H1 (cell line): ENCODE results near the gene CMPK2.

Experiments
- POLR2A ChIP-seq, 2 experiments: IDR thresholded peaks; 1 replicate in 1 of 2; 2 replicates in 1 of 2; pipeline ENCODE4 v1.6.1; 2011; ENCODE audit warnings: low read depth in 2 of 2, low read length in 2 of 2, mild to moderate bottlenecking in 2 of 2; ENCODE audit errors: control extremely low read depth in 1 of 2
- POLR2AphosphoS5 ChIP-seq: IDR thresholded peaks from 2 replicates; pipeline ENCODE4 v1.6.1; 2011; ENCODE audit warnings: low read depth, low read length
- RAD21 ChIP-seq, 2 experiments: IDR thresholded peaks in 1 of 2; conservative IDR thresholded peaks in 1 of 2; 2 replicates each; pipeline ENCODE4 v1.6.1; 2011; ENCODE audit warnings: low read depth in 2 of 2, low read length in 2 of 2, improper control_type of control experiment in 1 of 2, inconsistent platforms in 1 of 2, mild to moderate bottlenecking in 1 of 2, moderate library complexity in 1 of 2
- RBBP5 ChIP-seq: IDR thresholded peaks from 2 replicates; pipeline ENCODE4 v1.7.1; 2012; ENCODE audit warnings: low read depth, mild to moderate bottlenecking, inconsistent platforms, low read length, moderate library complexity, borderline replicate concordance
- RXRA ChIP-seq: IDR thresholded peaks from 2 replicates; pipeline ENCODE4 v1.6.1; 2011; ENCODE audit warnings: low read depth, mild to moderate bottlenecking, low read length, moderate library complexity; ENCODE audit not compliant: insufficient read depth
- SRF ChIP-seq: IDR thresholded peaks from 2 replicates; pipeline ENCODE4 v1.6.1; 2011; ENCODE audit warnings: mild to moderate bottlenecking, low read depth, low read length, moderate library complexity
- TF ChIP-seq, protein P1 (sequence below), 3 experiments: IDR thresholded peaks; 1 replicate in 2 of 3; 2 replicates in 1 of 3; pipeline versions ENCODE4 v1.5.1 to v1.6.1; 2011; ENCODE audit warnings: low read length in 3 of 3, mild to moderate bottlenecking in 3 of 3, inconsistent platforms in 2 of 3, low read depth in 1 of 3, moderate library complexity in 1 of 3; ENCODE audit not compliant: insufficient read depth in 1 of 3; ENCODE audit errors: control extremely low read depth in 1 of 3

- TF ChIP-seq POLR2A (IDR thresholded peaks at IDR 0.05; ENCODE audit: control extremely low read depth in 1 of 2, low read depth in 2 of 2, low read length in 2 of 2) (no peak), RAD21 (IDR thresholded peaks at IDR 0.05 in 1 of 2, conservative IDR thresholded peaks at IDR 0.05 in 1 of 2; ENCODE audit: low read depth in 2 of 2, low read length in 2 of 2) (no peak), SRF (no peak), RBBP5 (no peak), RXRA (no peak), POLR2AphosphoS5 (no peak)
- TF ChIP-seq, protein P1, sequence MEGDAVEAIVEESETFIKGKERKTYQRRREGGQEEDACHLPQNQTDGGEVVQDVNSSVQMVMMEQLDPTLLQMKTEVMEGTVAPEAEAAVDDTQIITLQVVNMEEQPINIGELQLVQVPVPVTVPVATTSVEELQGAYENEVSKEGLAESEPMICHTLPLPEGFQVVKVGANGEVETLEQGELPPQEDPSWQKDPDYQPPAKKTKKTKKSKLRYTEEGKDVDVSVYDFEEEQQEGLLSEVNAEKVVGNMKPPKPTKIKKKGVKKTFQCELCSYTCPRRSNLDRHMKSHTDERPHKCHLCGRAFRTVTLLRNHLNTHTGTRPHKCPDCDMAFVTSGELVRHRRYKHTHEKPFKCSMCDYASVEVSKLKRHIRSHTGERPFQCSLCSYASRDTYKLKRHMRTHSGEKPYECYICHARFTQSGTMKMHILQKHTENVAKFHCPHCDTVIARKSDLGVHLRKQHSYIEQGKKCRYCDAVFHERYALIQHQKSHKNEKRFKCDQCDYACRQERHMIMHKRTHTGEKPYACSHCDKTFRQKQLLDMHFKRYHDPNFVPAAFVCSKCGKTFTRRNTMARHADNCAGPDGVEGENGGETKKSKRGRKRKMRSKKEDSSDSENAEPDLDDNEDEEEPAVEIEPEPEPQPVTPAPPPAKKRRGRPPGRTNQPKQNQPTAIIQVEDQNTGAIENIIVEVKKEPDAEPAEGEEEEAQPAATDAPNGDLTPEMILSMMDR (IDR thresholded peaks at IDR 0.05; ENCODE audit: control extremely low read depth in 1 of 3, insufficient read depth in 1 of 3, low read depth in 1 of 3, low read length in 3 of 3), result no peak
Measured at GRCh38 chr2:6905668-6906067, 40.0 kb upstream of the CMPK2 start.
